Stimulated activated naive B cell treated with anti-CD40 and anti-IgM and Interleukin-4, amounts not matched to agents 10 μg/mL and 1 μg/mL and 100 μg/mL, for 72 hours (primary cell): ENCODE measurements around the gene ZNHIT1.
"Not testable (repeated sequence)": the region's sequence is repeated elsewhere in the genome, so short reads cannot be mapped to it uniquely, and the experiment has no call there.

Experiments used
- ATAC-seq, 2 donors: fragments of 150-1000 bp; cut with Tn5 transposase; replicated peaks; 2 replicates each; pipeline ENCODE4 v1.10.0; 2021; ENCODE audit warnings: moderate library complexity in 1 of 2
- DNase-seq: peaks from one replicate; pipeline ENCODE4 v3.0.0; 2021
- H3K27ac Mint-ChIP-seq: one replicate; pipeline ENCODE4 v1.8.0; 2022; ENCODE audit warnings: mild to moderate bottlenecking, mixed read lengths
- H3K27me3 Mint-ChIP-seq, 2 donors: one replicate each; pipeline ENCODE4 v1.8.0; 2022; ENCODE audit warnings: mixed read lengths in 2 of 2
- H3K36me3 Mint-ChIP-seq, 2 donors: one replicate each; pipeline ENCODE4 v1.8.0; 2022; ENCODE audit warnings: mixed read lengths in 2 of 2, mild to moderate bottlenecking in 1 of 2
- H3K4me1 Mint-ChIP-seq, 2 donors: one replicate each; pipeline ENCODE4 v1.8.0; 2022; ENCODE audit warnings: mixed read lengths in 2 of 2, mild to moderate bottlenecking in 1 of 2
- H3K4me3 Mint-ChIP-seq, 2 donors: one replicate each; pipeline ENCODE4 v1.8.0; 2022; ENCODE audit warnings: mild to moderate bottlenecking in 2 of 2, mixed read lengths in 2 of 2, moderate library complexity in 1 of 2
- H3K9me3 Mint-ChIP-seq, 2 donors: one replicate each; pipeline ENCODE4 v1.8.0; 2022; ENCODE audit warnings: mixed read lengths in 2 of 2, mild to moderate bottlenecking in 1 of 2

Gene ZNHIT1

GRCh38 chr7:101250324-101250723 lies 32.4 kb downstream of the ZNHIT1 start:
- no peak for DNase-seq
- Mint-ChIP-seq H3K27me3 (peaks cover 0 to 7% of the 10 kb centered on the region in 2 donors), H3K9me3 (no peaks in the 10 kb centered on the region), H3K27ac (peak overlapping the region; percentile 43), H3K4me3 (peak overlapping the region; percentile 88 to 96), H3K4me1 (peaks cover 25 to 46% of the 10 kb centered on the region in 2 donors), H3K36me3 (peaks cover 19 to 26% of the 10 kb centered on the region in 2 donors)
- peak; percentile 24 to 41 for ATAC-seq

GRCh38 chr7:101251871-101252659 lies 34.1 kb downstream of the ZNHIT1 start:
- Mint-ChIP-seq H3K4me3 (peak overlapping the region; percentile 88 to 96), H3K36me3 (peaks cover 13 to 19% of the 10 kb centered on the region in 2 donors)

GRCh38 chr7:101253199-101253598 lies 35.2 kb downstream of the ZNHIT1 start:
- H3K9me3 Mint-ChIP-seq, DNase-seq, H3K27me3 Mint-ChIP-seq, ATAC-seq, H3K27ac Mint-ChIP-seq: not testable (repeated sequence)
- H3K4me1 Mint-ChIP-seq: peaks cover 13 to 25% of the 10 kb centered on the region in 2 donors
- H3K36me3 Mint-ChIP-seq: peaks cover 7 to 12% of the 10 kb centered on the region in 2 donors
- peak overlapping the region; percentile 88 to 96 for H3K4me3 Mint-ChIP-seq

More at GRCh38 chr7:101251871-101252659, 34.1 kb downstream of the ZNHIT1 start:
- peak overlapping the region; percentile 95 for H3K27ac Mint-ChIP-seq
- ATAC-seq: peak; percentile 99
- peak; percentile 99 for DNase-seq
- H3K4me1 Mint-ChIP-seq: peaks cover 19 to 35% of the 10 kb centered on the region in 2 donors
- H3K27me3 Mint-ChIP-seq: peaks cover 5 to 7% of the 10 kb centered on the region in 2 donors
- H3K9me3 Mint-ChIP-seq: no peaks in the 10 kb centered on the region

- Mint-ChIP-seq H3K9me3 (no peaks in the 10 kb centered on the region), H3K4me3 (no peak overlapping the region), H3K27me3 (peaks cover 5 to 7% of the 10 kb centered on the region in 2 donors), H3K36me3 (peaks cover 5 to 6% of the 10 kb centered on the region in 2 donors), H3K4me1 (peaks cover 6 to 12% of the 10 kb centered on the region in 2 donors), H3K27ac (no peak overlapping the region)
- no peak for ATAC-seq
- no peak for DNase-seq
Observed at GRCh38 chr7:101255796-101256195, 37.8 kb downstream of the ZNHIT1 start.

- no peaks in the 10 kb centered on the region for H3K9me3 Mint-ChIP-seq
- no peak for ATAC-seq
Observed at GRCh38 chr7:101258243-101258731, 40.3 kb downstream of the ZNHIT1 start.

DNA sequence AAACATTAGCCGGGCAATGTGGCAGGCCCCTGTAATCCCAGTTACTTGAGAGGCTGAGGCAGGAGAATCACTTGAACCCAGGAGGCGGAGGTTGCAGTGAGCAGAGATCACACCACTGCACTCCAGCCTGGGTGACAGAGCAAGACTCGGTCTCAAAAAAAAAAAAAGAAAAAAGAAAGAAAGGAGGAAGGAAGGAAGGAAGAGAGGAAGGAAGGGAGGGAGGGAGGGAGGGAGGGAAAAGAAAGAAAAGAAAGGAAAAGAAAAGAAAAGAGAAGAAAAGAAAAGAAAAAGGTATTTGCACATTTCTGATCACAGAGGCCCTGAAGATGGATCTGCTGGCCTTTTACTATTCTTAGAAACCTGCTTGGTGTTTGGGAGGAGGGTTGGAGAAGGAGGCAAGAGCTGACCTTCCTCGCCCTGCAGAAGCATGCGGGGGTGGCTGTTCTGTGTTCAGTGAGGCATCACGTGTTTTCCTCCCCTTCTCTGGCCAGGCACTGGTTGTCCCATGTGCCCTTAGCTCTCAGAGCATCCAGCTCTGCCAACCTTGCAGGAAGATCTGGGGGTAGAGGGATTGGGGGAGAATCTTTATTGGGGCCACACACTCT lies 46.2 kb downstream of the ZNHIT1 start:
- not testable (repeated sequence) for H3K4me3 Mint-ChIP-seq, DNase-seq, H3K4me1 Mint-ChIP-seq, H3K9me3 Mint-ChIP-seq, H3K27ac Mint-ChIP-seq, H3K36me3 Mint-ChIP-seq
- ATAC-seq: peak in 1 of 2 donors; percentile 34
- peaks cover 7 to 42% of the 10 kb centered on the region in 2 donors for H3K27me3 Mint-ChIP-seq

More at GRCh38 chr7:101258243-101258731, 40.3 kb downstream of the ZNHIT1 start:
- DNase-seq: no peak
- Mint-ChIP-seq H3K4me1 (no peaks in the 10 kb centered on the region), H3K36me3 (no peaks in the 10 kb centered on the region), H3K27me3 (peaks cover 5 to 30% of the 10 kb centered on the region in 2 donors), H3K27ac (no peak overlapping the region), H3K4me3 (no peak overlapping the region)

GRCh38 chr7:101265622-101266516 lies 47.9 kb downstream of the ZNHIT1 start:
- ATAC-seq (no peak), DNase-seq (no peak)
- H3K36me3 Mint-ChIP-seq: no peaks in the 10 kb centered on the region
- no peak overlapping the region for H3K27ac Mint-ChIP-seq
- H3K9me3 Mint-ChIP-seq: no peaks in the 10 kb centered on the region
- no peak overlapping the region for H3K4me3 Mint-ChIP-seq
- peaks cover 10 to 40% of the 10 kb centered on the region in 2 donors for H3K27me3 Mint-ChIP-seq
- peaks cover 0 to 8% of the 10 kb centered on the region in 2 donors for H3K4me1 Mint-ChIP-seq

DNA sequence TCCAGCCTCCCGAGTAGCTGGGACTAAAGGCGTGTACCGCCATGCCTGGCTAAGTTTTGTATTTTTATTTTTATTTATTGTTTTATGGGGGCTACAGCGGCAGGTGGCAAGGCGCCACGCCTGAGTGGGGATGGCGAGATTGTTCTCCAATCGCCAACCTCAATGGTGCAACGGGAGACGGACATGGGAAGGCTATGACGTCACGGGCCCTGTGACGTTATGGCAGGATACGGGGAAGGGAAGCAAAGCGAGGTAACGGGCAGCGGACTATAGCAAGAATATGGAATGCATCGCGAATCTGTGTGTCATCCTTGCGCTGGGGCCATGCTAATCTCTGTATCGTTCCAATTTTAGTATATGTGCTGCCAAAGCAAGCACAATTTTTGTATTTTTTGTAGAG lies 51.7 kb downstream of the ZNHIT1 start:
- DNase-seq: no peak
- Mint-ChIP-seq H3K4me3 (no peak overlapping the region), H3K9me3 (no peaks in the 10 kb centered on the region), H3K27ac (no peak overlapping the region), H3K4me1 (no peaks in the 10 kb centered on the region), H3K36me3 (no peaks in the 10 kb centered on the region), H3K27me3 (peaks cover 16 to 22% of the 10 kb centered on the region in 2 donors)
- no peak for ATAC-seq

GRCh38 chr7:101271021-101271420 lies 53.1 kb downstream of the ZNHIT1 start:
- no peak for DNase-seq
- H3K27me3 Mint-ChIP-seq: peaks cover 11 to 21% of the 10 kb centered on the region in 2 donors
- no peaks in the 10 kb centered on the region for H3K4me1 Mint-ChIP-seq
- H3K9me3 Mint-ChIP-seq: no peaks in the 10 kb centered on the region
- no peak overlapping the region for H3K27ac Mint-ChIP-seq
- no peaks in the 10 kb centered on the region for H3K36me3 Mint-ChIP-seq
- no peak overlapping the region for H3K4me3 Mint-ChIP-seq
- no peak for ATAC-seq

- Mint-ChIP-seq H3K4me3 (no peak overlapping the region), H3K9me3 (no peaks in the 10 kb centered on the region), H3K27ac (no peak overlapping the region), H3K36me3 (no peaks in the 10 kb centered on the region), H3K4me1 (no peaks in the 10 kb centered on the region), H3K27me3 (peaks cover 24 to 41% of the 10 kb centered on the region in 2 donors)
- DNase-seq (no peak), ATAC-seq (no peak)
Observed at GRCh38 chr7:101273206-101273605, 55.2 kb downstream of the ZNHIT1 start.
